Panc1 (cell line): Measurements from ENCODE around the gene FBRSL1.

Experiments
- TCF7L2 ChIP-seq: IDR thresholded peaks from 2 replicates; pipeline ENCODE4 v1.6.1; 2011; ENCODE audit warnings: mild to moderate bottlenecking, low read depth, low read length, inconsistent platforms
- TF ChIP-seq, protein P1 (sequence below): fragments of 450-650 bp; IDR thresholded peaks from 2 replicates; pipeline ENCODE4 v1.5.1; 2017; ENCODE audit warnings: mild to moderate bottlenecking

DNA sequence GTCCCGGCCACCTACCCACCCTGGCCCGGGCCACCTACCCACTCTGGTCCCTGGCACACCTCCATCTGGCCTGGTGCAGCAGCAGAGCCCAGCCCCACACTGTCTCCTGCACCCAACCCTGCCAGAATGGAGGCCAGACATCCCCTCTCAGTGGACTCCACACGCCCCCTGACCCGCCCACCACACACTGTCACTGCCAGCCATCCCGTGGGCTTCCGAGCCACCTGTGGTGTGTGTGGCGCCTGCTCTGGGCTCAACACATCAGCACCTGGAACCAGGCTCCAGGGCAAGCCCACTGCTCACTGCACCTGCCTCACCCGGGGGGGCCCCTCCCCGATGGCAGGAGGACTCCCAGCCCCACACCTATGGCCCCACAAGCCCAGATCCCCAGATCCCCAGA lies 50.5 kb downstream of the FBRSL1 start:
- TF ChIP-seq, protein P1, sequence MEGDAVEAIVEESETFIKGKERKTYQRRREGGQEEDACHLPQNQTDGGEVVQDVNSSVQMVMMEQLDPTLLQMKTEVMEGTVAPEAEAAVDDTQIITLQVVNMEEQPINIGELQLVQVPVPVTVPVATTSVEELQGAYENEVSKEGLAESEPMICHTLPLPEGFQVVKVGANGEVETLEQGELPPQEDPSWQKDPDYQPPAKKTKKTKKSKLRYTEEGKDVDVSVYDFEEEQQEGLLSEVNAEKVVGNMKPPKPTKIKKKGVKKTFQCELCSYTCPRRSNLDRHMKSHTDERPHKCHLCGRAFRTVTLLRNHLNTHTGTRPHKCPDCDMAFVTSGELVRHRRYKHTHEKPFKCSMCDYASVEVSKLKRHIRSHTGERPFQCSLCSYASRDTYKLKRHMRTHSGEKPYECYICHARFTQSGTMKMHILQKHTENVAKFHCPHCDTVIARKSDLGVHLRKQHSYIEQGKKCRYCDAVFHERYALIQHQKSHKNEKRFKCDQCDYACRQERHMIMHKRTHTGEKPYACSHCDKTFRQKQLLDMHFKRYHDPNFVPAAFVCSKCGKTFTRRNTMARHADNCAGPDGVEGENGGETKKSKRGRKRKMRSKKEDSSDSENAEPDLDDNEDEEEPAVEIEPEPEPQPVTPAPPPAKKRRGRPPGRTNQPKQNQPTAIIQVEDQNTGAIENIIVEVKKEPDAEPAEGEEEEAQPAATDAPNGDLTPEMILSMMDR, result no peak
- no peak for TF ChIP-seq TCF7L2
